ENCODE results near the gene ATP5PB. TPM values are rescaled to one million over a fixed set of nuclear protein-coding genes. Genes with fewer than 3 reads are reported as not detected.

ATP5PB gene
- total RNA-seq, 2 experiments from 2014 or later: 286 to 303 TPM

DNA sequence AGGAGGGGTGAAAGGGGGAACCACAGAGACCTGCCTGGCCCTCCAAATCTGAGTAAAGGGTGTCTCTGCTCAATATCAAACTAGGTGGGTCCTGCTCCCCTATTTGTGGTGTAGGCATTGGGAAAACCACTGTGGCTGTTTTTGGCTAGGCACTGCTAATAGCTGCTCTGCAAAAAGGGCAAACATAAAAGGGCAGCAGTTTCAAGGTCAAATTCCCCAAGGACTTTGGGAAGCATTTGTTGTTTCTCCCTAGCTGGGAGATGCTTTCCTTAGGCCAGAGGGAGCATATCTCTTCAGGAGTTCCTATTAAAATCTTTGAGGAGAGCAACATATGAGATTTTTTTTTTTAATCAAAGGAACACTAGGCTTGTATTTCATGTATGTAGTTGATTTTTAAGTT lies 26.9 kb downstream of the ATP5PB start:
- intact Hi-C loops (cut with micrococcal nuclease; ENCODE audit: unreplicated experiment): loop anchor here (2.0 kb wide), 1 partner anchor 31 kb away; no protein-coding TSS in a partner anchor
- Histone ChIP-seq H3K79me2 (ENCODE audit: insufficient read depth, low read depth, low read length) (no peaks in the 10 kb centered on the region), H4K20me1 (ENCODE audit: insufficient read depth, low read length) (no peaks in the 10 kb centered on the region), H3K4me1 (ENCODE audit: insufficient read depth, low read length, poor library complexity, severe bottlenecking) (peaks cover 35% of the 10 kb centered on the region), H3K9me3 (ENCODE audit: low read length) (no peaks in the 10 kb centered on the region), H3K36me3 (ENCODE audit: insufficient read depth, low read length) (no peaks in the 10 kb centered on the region), H3K27ac (ENCODE audit: low read depth, low read length, poor library complexity, severe bottlenecking) (no peak overlapping the region), H2AFZ (ENCODE audit: low read length) (no peak overlapping the region; the same call in 1 of the 2 replicates), H3K9me2 (ENCODE audit: insufficient read depth, low read length) (no peaks in the 10 kb centered on the region), H3K4me3 (ENCODE audit: low read depth, low read length, poor library complexity, severe bottlenecking) (no peak overlapping the region), H3K4me2 (ENCODE audit: low read length) (peak overlapping the region; percentile 69; the same call in 1 of the 2 replicates)
- no TSS peak for BruUV-seq (replicated peaks)
- POLR2A ChIA-PET: interaction anchor here (0.6 to 1.7 kb wide), 8 partner anchors 9 to 552 kb away, joined by 3 to 9 read pairs (median 4); partner anchors contain the start of genes ADORA3 and TMIGD3
- CTCF ChIA-PET (ENCODE audit: unreplicated experiment): interaction anchor here (1.0 kb wide), 1 partner anchor 22 kb away, joined by 5 read pairs; no protein-coding TSS in a partner anchor
- DNase-seq (ENCODE audit: low spot score): no peak
- no peak for TF ChIP-seq EZH2phosphoT487 (IDR thresholded peaks at IDR 0.05; ENCODE audit: borderline replicate concordance, low read depth, low read length)
- TF ChIP-seq, protein P1, sequence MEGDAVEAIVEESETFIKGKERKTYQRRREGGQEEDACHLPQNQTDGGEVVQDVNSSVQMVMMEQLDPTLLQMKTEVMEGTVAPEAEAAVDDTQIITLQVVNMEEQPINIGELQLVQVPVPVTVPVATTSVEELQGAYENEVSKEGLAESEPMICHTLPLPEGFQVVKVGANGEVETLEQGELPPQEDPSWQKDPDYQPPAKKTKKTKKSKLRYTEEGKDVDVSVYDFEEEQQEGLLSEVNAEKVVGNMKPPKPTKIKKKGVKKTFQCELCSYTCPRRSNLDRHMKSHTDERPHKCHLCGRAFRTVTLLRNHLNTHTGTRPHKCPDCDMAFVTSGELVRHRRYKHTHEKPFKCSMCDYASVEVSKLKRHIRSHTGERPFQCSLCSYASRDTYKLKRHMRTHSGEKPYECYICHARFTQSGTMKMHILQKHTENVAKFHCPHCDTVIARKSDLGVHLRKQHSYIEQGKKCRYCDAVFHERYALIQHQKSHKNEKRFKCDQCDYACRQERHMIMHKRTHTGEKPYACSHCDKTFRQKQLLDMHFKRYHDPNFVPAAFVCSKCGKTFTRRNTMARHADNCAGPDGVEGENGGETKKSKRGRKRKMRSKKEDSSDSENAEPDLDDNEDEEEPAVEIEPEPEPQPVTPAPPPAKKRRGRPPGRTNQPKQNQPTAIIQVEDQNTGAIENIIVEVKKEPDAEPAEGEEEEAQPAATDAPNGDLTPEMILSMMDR (conservative IDR thresholded peaks at IDR 0.05; ENCODE audit: low read length): no peak

DNA sequence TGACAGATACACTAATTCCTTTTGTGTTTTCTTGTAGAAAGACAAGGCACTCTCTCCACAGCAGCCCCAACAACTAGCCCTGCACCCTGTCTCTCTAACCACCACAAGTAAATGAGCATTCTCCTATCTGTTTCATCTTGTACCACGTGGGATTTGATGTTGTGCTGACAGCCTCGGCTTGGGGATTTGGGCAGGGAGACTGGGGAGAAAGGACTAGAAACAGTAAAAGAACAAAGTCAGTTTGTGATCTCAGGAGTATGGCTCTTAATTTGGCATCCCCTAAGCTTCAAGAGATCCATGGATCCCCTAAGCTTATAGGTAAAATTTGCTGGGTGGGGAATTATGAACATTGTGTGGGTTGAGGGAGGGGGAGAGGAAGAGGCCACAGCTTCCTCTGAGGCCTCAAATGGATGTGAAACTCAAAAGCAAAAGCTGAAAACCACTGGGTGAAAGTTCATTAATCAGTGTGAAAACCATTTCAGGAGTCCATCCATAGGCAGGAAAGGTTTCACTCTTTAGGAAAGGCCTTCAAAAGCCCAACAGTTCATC lies 27.6 kb downstream of the ATP5PB start:
- H4K20me1 ChIP-seq (ENCODE audit: insufficient read depth, low read length): no peaks in the 10 kb centered on the region
- H3K9me2 ChIP-seq (ENCODE audit: insufficient read depth, low read length): no peaks in the 10 kb centered on the region
- DNase-seq (ENCODE audit: low spot score): peak; percentile 54
- TF ChIP-seq, protein P1 (conservative IDR thresholded peaks at IDR 0.05; ENCODE audit: low read length): no peak
- TF ChIP-seq EZH2phosphoT487 (IDR thresholded peaks at IDR 0.05; ENCODE audit: borderline replicate concordance, low read depth, low read length): no peak
- peak overlapping the region; percentile 21 for H3K4me3 ChIP-seq (ENCODE audit: low read depth, low read length, poor library complexity, severe bottlenecking)
- no peaks in the 10 kb centered on the region for H3K9me3 ChIP-seq (ENCODE audit: low read length)
- H3K79me2 ChIP-seq (ENCODE audit: insufficient read depth, low read depth, low read length): no peaks in the 10 kb centered on the region
- no TSS peak for BruUV-seq (replicated peaks)
- intact Hi-C loops (cut with micrococcal nuclease; ENCODE audit: unreplicated experiment): loop anchor here (2.0 kb wide), 1 partner anchor 30 kb away; no protein-coding TSS in a partner anchor
- ChIA-PET POLR2A (interaction anchor here (0.9 to 1.8 kb wide), 9 partner anchors 9 to 350 kb away, joined by 3 to 9 read pairs (median 4); partner anchors contain the start of genes ADORA3 and TMIGD3), CTCF (ENCODE audit: unreplicated experiment) (interaction anchor here (0.9 to 1.0 kb wide), 2 partner anchors 21 to 24 kb away, joined by 3 to 5 read pairs; no protein-coding TSS in a partner anchor)
- peak overlapping the region; percentile 49 for H2AFZ ChIP-seq (ENCODE audit: low read length)
- H3K27ac ChIP-seq (ENCODE audit: low read depth, low read length, poor library complexity, severe bottlenecking): peak overlapping the region; percentile 14
- no peaks in the 10 kb centered on the region for H3K36me3 ChIP-seq (ENCODE audit: insufficient read depth, low read length)
- peaks cover 30% of the 10 kb centered on the region for H3K4me1 ChIP-seq (ENCODE audit: insufficient read depth, low read length, poor library complexity, severe bottlenecking)
- peak overlapping the region; percentile 69 for H3K4me2 ChIP-seq (ENCODE audit: low read length)

DNA sequence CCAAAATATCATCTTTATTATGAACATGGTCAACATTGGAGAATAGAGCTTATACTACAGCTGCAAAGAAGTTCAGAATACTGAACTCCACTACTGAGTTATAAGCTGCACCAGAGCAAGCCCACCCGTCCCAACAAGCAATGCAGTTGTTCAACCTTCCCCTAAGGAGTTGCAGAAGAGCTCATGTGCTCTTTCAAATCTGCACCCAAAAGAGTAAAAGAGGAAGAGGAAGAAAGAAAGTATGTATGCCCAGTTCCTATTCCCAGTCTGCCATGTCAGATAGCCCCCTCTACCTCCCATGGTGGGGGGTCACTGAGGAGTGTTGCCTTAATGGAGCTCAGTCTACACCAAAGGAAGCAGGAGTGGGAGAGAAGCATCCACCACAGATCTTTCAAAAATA lies 31.4 kb downstream of the ATP5PB start:
- ChIA-PET CTCF (ENCODE audit: unreplicated experiment) (no interaction called here), POLR2A (interaction anchor here (0.8 to 2.5 kb wide), 3 partner anchors 9 to 15 kb away, joined by 3 to 10 read pairs (median 4); no protein-coding TSS in a partner anchor)
- Histone ChIP-seq H3K27ac (ENCODE audit: low read depth, low read length, poor library complexity, severe bottlenecking) (no peak overlapping the region), H2AFZ (ENCODE audit: low read length) (no peak overlapping the region), H3K4me3 (ENCODE audit: low read depth, low read length, poor library complexity, severe bottlenecking) (no peak overlapping the region), H3K9me3 (ENCODE audit: low read length) (no peaks in the 10 kb centered on the region), H3K4me2 (ENCODE audit: low read length) (no peak overlapping the region), H4K20me1 (ENCODE audit: insufficient read depth, low read length) (no peaks in the 10 kb centered on the region), H3K4me1 (ENCODE audit: insufficient read depth, low read length, poor library complexity, severe bottlenecking) (peaks cover 30% of the 10 kb centered on the region), H3K9me2 (ENCODE audit: insufficient read depth, low read length) (no peaks in the 10 kb centered on the region), H3K79me2 (ENCODE audit: insufficient read depth, low read depth, low read length) (no peaks in the 10 kb centered on the region), H3K36me3 (ENCODE audit: insufficient read depth, low read length) (no peaks in the 10 kb centered on the region)
- intact Hi-C loops (cut with micrococcal nuclease; ENCODE audit: unreplicated experiment): loop anchor here (1.0 to 5.0 kb wide), 3 partner anchors 232 to 289 kb away; partner anchors contain the start of gene DDX20
- TF ChIP-seq, protein P1 (conservative IDR thresholded peaks at IDR 0.05; ENCODE audit: low read length): no peak
- DNase-seq (ENCODE audit: low spot score): no peak
- BruUV-seq (replicated peaks): no TSS peak
